ENCODE results near the gene ARVCF. TPM values are rescaled to one million over a fixed set of nuclear protein-coding genes. Genes with fewer than 3 reads are reported as not detected.

Gene ARVCF
- polyA plus RNA-seq, 4 donors = 2.2 to 17.9 (median 7.3) TPM

DNA sequence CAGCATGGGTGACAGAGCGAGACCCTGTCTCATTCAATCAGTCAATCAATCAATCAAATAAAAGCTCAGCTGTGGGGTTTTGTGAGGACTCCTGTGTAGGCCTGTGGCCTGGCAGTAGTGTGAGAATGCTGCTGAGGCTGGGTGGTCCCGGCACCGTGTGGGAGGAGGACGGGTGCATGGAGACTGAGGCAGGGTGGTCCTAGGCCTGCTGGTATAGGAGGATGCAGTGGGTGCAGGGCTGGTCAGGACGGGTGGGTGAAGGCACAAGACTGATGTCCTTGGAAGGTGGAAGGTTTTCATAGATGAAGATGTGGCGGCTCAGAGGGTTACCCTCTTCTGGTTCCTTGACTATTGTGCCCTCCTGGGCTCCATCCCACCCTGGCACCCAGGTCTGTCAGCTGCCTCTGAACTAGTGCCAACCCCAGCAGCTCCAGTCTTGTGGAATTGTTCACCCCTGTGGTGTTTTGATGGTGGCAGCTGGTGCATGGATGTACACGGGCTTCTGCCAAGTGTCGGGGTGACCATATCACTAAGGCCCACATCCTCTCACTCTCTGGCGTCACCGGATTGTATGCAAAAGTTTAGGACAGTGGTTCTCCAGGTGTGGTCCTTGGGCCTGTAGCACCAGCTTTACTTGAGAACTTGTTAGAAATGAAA is 28.0 kb upstream of the ARVCF start:
- H3K27me3 ChIP-seq (ENCODE audit: control insufficient read depth in 3 of 3, insufficient read depth in 3 of 3, low read length in 3 of 3) = no peaks in the 10 kb centered on the region
- H3K4me1 ChIP-seq (ENCODE audit: control insufficient read depth in 3 of 3, insufficient read depth in 2 of 3, low read depth in 1 of 3, low read length in 2 of 3) = no peaks in the 10 kb centered on the region
- 89 to 96% (median 91%) methylated on average over 10 of the region's 10 CpGs for WGBS, 3 donors
- H3K4me3 ChIP-seq (ENCODE audit: low read depth in 1 of 3, low read length in 3 of 3) = no peak overlapping the region
- H3K9me3 ChIP-seq (ENCODE audit: control insufficient read depth in 2 of 2, insufficient read depth in 1 of 2, low read depth in 1 of 2, low read length in 1 of 2) = peaks cover 0 to 5% of the 10 kb centered on the region in 2 donors
- H3K36me3 ChIP-seq (ENCODE audit: control insufficient read depth in 3 of 3, insufficient read depth in 2 of 3, low read depth in 1 of 3, low read length in 3 of 3) = peaks cover 5 to 47% (median 6%) of the 10 kb centered on the region in 3 donors
- no peak for FAIRE-seq
- no peak overlapping the region for H3K27ac ChIP-seq (ENCODE audit: low read depth in 1 of 3, low read length in 2 of 3)
- no peak for DNase-seq

DNA sequence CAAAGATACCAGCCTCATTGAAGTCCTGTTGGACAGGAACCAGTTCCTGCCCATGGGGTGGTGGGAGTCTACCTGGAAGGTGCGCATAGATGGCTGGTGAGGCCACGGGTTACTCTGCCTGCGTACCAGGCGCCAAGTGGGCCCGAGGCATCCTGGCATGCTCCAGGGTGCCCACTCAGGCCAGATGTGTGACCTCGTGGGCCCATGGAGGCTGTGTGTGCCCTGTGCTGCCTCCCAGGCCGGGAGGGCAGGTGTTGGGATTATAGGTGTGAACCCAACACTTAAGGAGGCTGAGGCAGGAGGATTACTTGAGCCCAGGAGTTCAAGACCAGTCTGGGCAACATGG is 27.3 kb upstream of the ARVCF start:
- no peak for DNase-seq
- H3K4me1 ChIP-seq (ENCODE audit: control insufficient read depth in 3 of 3, insufficient read depth in 2 of 3, low read depth in 1 of 3, low read length in 2 of 3) = no peaks in the 10 kb centered on the region
- H3K27me3 ChIP-seq (ENCODE audit: control insufficient read depth in 3 of 3, insufficient read depth in 3 of 3, low read length in 3 of 3) = no peaks in the 10 kb centered on the region
- 90 to 94% (median 93%) methylated on average over 7 of the region's 7 CpGs for WGBS, 3 donors
- no peak overlapping the region for H3K4me3 ChIP-seq (ENCODE audit: low read depth in 1 of 3, low read length in 3 of 3)
- peaks cover 5 to 50% (median 6%) of the 10 kb centered on the region in 3 donors for H3K36me3 ChIP-seq (ENCODE audit: control insufficient read depth in 3 of 3, insufficient read depth in 2 of 3, low read depth in 1 of 3, low read length in 3 of 3)
- peaks cover 0 to 5% of the 10 kb centered on the region in 2 donors for H3K9me3 ChIP-seq (ENCODE audit: control insufficient read depth in 2 of 2, insufficient read depth in 1 of 2, low read depth in 1 of 2, low read length in 1 of 2)
- no peak overlapping the region for H3K27ac ChIP-seq (ENCODE audit: low read depth in 1 of 3, low read length in 2 of 3)
- FAIRE-seq = no peak

DNA sequence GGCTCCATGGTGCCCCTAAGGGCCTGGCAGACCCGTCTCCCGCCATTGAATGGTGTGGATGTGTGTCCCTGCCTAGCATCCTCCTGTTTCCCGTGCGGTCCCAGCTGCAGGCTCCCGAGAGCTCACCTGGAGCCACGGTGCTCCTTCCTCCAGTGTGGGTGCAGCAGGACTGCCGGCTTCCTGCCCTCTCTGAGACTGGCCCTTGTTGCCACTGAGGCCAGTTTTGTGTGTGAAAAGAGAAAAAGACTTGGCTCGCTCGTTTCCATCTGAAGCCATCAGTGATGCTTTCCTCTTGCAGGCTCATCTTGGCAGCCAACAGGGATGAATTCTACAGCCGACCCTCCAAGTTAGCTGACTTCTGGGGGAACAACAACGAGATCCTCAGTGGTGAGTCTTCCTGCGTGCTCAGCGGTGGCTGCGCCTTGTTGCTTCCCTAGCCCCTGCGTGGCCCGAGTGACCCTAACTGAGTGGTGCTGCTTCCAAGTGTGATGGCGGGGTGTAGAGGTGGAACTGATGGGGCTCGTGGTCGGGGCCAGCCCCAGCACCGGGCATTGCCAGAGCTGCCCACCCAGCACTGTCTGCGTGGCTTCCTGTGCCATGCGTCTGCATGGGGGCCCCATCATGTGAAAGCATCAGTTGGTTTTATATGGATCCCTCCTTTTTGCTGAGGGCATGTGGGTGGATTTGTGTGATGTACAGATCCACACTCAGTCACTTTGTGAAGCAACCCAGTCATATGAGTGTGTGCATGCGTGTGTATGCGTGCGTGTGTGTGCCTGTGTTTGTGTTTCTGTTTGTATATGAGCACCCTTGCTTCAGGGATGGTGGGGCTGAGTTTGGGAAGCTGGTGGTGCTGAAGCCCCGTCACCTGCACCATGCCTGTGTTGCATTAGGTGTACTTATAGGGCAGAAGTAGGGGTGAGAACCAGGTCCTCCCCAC is 26.7 kb upstream of the ARVCF start:
- DNase-seq (no peak), FAIRE-seq (no peak)
- H3K9me3 ChIP-seq (ENCODE audit: control insufficient read depth in 2 of 2, insufficient read depth in 1 of 2, low read depth in 1 of 2, low read length in 1 of 2) = peaks cover 0 to 5% of the 10 kb centered on the region in 2 donors
- no peaks in the 10 kb centered on the region for H3K4me1 ChIP-seq (ENCODE audit: control insufficient read depth in 3 of 3, insufficient read depth in 2 of 3, low read depth in 1 of 3, low read length in 2 of 3)
- 94 to 96% (median 94%) methylated on average over 26 of the region's 26 CpGs for WGBS, 3 donors
- no peak overlapping the region for H3K27ac ChIP-seq (ENCODE audit: low read depth in 1 of 3, low read length in 2 of 3)
- H3K27me3 ChIP-seq (ENCODE audit: control insufficient read depth in 3 of 3, insufficient read depth in 3 of 3, low read length in 3 of 3) = no peaks in the 10 kb centered on the region
- H3K36me3 ChIP-seq (ENCODE audit: control insufficient read depth in 3 of 3, insufficient read depth in 2 of 3, low read depth in 1 of 3, low read length in 3 of 3) = peaks cover 5 to 51% (median 6%) of the 10 kb centered on the region in 3 donors
- H3K4me3 ChIP-seq (ENCODE audit: low read depth in 1 of 3, low read length in 3 of 3) = no peak overlapping the region

DNA sequence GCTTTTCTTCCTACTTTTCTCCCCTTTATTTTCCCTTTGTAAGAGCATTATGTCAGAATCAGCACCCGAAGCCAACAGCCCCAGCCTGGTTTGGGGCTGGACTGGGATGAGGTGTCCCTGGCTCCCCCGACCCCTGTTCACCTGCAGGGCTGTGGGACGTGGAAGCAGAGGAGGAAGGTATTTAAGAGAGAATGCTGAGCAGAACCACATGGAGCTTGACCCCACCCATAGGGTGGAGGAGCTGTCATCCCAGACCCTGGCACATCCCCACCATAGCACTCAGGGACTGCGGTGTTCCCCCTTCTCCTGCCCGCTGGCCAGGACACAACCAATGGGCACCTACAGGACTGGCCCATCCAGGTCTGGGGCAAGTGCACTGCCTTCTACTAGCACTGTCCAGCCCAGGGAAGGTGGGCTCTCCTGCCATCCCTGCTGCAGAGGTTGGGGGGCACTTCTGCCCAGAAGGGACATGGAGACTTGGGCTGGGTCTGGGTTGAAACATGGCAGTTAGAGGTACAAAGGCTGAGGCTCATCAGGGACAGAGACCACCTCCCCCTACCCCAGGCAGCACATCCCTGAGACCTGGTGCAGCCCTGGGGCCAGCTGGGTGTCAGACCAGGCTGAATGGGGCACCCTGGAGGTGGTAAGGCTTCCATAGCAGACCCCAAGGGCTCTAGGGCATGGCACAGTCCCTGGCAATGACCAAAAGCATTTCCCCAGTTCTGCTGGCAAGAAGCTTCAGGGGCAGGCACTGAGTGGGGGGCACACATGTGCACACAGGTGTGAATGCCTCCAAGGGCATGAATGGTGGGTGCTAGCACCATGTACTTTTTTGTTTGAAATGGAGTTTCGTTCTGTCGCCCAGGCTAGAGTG is 23.9 kb upstream of the ARVCF start:
- no peak for DNase-seq
- no peaks in the 10 kb centered on the region for H3K4me1 ChIP-seq (ENCODE audit: control insufficient read depth in 3 of 3, insufficient read depth in 2 of 3, low read depth in 1 of 3, low read length in 2 of 3)
- no peak overlapping the region for H3K4me3 ChIP-seq (ENCODE audit: low read depth in 1 of 3, low read length in 3 of 3)
- no peaks in the 10 kb centered on the region for H3K27me3 ChIP-seq (ENCODE audit: control insufficient read depth in 3 of 3, insufficient read depth in 3 of 3, low read length in 3 of 3)
- H3K27ac ChIP-seq (ENCODE audit: low read depth in 1 of 3, low read length in 2 of 3) = no peak overlapping the region
- peaks cover 0 to 61% (median 6%) of the 10 kb centered on the region in 3 donors for H3K36me3 ChIP-seq (ENCODE audit: control insufficient read depth in 3 of 3, insufficient read depth in 2 of 3, low read depth in 1 of 3, low read length in 3 of 3)
- no peaks in the 10 kb centered on the region for H3K9me3 ChIP-seq (ENCODE audit: control insufficient read depth in 2 of 2, insufficient read depth in 1 of 2, low read depth in 1 of 2, low read length in 1 of 2)
- FAIRE-seq = no peak
- WGBS, 3 donors = 88 to 94% (median 89%) methylated on average over 7 of the region's 7 CpGs

DNA sequence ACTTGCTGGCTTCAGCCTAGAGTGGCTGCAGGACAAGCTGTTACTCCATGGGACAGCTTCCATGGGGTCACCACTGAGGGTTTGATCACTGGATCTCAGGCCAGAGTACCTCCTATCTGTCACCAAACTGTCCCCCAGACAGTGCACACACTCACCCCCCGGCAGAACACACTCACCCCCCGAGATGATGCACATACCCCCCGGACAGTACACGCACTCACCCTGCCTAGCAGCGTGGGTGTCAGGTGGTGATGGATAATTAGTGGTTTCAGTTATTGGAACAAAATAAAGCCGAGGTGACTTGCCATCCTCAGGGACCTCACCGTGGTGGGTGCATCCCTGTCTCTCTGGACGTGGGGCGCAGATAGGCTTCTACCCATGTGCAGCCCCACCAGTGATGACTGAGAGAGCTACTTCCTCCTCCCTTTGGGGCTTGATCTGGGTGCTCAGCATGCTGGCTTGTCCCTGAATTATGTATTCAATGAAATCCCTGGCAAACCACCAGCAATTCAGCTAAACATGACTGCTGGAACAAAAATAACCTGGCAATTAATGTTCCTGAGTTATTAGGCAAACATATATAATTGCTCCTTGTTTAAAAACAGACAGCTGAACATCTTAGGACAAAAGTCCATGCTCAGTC is 23.2 kb upstream of the ARVCF start:
- H3K27ac ChIP-seq (ENCODE audit: low read depth in 1 of 3, low read length in 2 of 3) = no peak overlapping the region
- peaks cover 0 to 60% (median 6%) of the 10 kb centered on the region in 3 donors for H3K36me3 ChIP-seq (ENCODE audit: control insufficient read depth in 3 of 3, insufficient read depth in 2 of 3, low read depth in 1 of 3, low read length in 3 of 3)
- H3K27me3 ChIP-seq (ENCODE audit: control insufficient read depth in 3 of 3, insufficient read depth in 3 of 3, low read length in 3 of 3) = no peaks in the 10 kb centered on the region
- DNase-seq (no peak), FAIRE-seq (no peak)
- H3K9me3 ChIP-seq (ENCODE audit: control insufficient read depth in 2 of 2, insufficient read depth in 1 of 2, low read depth in 1 of 2, low read length in 1 of 2) = no peaks in the 10 kb centered on the region
- WGBS, 3 donors = 89 to 90% (median 89%) methylated on average over 9 of the region's 9 CpGs
- no peaks in the 10 kb centered on the region for H3K4me1 ChIP-seq (ENCODE audit: control insufficient read depth in 3 of 3, insufficient read depth in 2 of 3, low read depth in 1 of 3, low read length in 2 of 3)
- no peak overlapping the region for H3K4me3 ChIP-seq (ENCODE audit: low read depth in 1 of 3, low read length in 3 of 3)

DNA sequence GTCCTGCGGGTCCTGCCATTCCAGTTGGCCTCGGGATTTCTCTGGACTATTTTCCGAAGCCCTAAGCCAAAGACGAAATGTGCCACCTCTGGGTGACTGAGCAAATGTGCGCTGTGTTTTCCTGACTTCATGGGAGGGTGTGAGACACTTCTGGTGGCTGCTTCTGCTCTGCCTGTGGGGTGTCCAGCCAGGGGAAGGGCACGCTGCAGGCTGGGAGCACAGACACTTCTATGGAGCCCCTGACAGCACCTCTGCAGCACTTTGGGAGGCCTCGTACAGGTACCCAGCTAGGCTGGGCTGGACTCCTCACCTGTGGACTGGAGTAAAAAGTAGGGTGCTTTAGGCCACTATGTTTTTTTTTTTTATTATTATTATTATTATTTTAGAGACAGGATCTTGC is 22.0 kb upstream of the ARVCF start:
- 88 to 97% (median 90%) methylated on average over 7 of the region's 7 CpGs for WGBS, 3 donors
- no peak overlapping the region for H3K4me3 ChIP-seq (ENCODE audit: low read depth in 1 of 3, low read length in 3 of 3)
- DNase-seq (no peak), FAIRE-seq (no peak)
- no peaks in the 10 kb centered on the region for H3K4me1 ChIP-seq (ENCODE audit: control insufficient read depth in 3 of 3, insufficient read depth in 2 of 3, low read depth in 1 of 3, low read length in 2 of 3)
- peaks cover 0 to 54% (median 4%) of the 10 kb centered on the region in 3 donors for H3K36me3 ChIP-seq (ENCODE audit: control insufficient read depth in 3 of 3, insufficient read depth in 2 of 3, low read depth in 1 of 3, low read length in 3 of 3)
- H3K27me3 ChIP-seq (ENCODE audit: control insufficient read depth in 3 of 3, insufficient read depth in 3 of 3, low read length in 3 of 3) = no peaks in the 10 kb centered on the region
- H3K9me3 ChIP-seq (ENCODE audit: control insufficient read depth in 2 of 2, insufficient read depth in 1 of 2, low read depth in 1 of 2, low read length in 1 of 2) = no peaks in the 10 kb centered on the region
- no peak overlapping the region for H3K27ac ChIP-seq (ENCODE audit: low read depth in 1 of 3, low read length in 2 of 3)

DNA sequence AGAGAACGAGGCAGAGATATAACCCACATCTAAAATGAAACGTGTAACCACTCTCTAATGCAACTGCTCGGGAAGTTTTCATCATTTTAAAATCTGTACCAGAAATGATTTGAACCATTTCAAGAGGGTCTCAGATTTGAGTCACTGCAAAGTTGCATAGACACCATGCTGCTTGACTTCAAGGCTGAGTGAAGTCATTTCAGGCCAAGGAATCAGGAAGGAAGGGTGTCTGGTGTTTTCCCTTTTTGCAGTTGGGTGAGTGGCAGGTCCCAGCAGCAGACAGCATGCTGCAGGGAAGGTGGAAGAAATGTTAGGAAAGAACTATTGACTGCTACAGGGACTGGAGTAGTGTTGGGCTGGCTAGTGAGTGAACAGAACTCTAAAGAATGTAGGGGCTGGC is 20.8 kb upstream of the ARVCF start:
- WGBS, 3 donors = 68 to 81% (median 78%) methylated on average over 3 of the region's 3 CpGs
- Histone ChIP-seq H3K4me1 (ENCODE audit: control insufficient read depth in 3 of 3, insufficient read depth in 2 of 3, low read depth in 1 of 3, low read length in 2 of 3) (no peaks in the 10 kb centered on the region), H3K36me3 (ENCODE audit: control insufficient read depth in 3 of 3, insufficient read depth in 2 of 3, low read depth in 1 of 3, low read length in 3 of 3) (peaks cover 0 to 52% (median 0%) of the 10 kb centered on the region in 3 donors), H3K9me3 (ENCODE audit: control insufficient read depth in 2 of 2, insufficient read depth in 1 of 2, low read depth in 1 of 2, low read length in 1 of 2) (no peaks in the 10 kb centered on the region), H3K27me3 (ENCODE audit: control insufficient read depth in 3 of 3, insufficient read depth in 3 of 3, low read length in 3 of 3) (no peaks in the 10 kb centered on the region), H3K27ac (ENCODE audit: low read depth in 1 of 3, low read length in 2 of 3) (no peak overlapping the region), H3K4me3 (ENCODE audit: low read depth in 1 of 3, low read length in 3 of 3) (no peak overlapping the region)
- FAIRE-seq = no peak
- no peak for DNase-seq
